Measurements from ENCODE around the gene KHDRBS2.

The KHDRBS2 gene

DNA sequence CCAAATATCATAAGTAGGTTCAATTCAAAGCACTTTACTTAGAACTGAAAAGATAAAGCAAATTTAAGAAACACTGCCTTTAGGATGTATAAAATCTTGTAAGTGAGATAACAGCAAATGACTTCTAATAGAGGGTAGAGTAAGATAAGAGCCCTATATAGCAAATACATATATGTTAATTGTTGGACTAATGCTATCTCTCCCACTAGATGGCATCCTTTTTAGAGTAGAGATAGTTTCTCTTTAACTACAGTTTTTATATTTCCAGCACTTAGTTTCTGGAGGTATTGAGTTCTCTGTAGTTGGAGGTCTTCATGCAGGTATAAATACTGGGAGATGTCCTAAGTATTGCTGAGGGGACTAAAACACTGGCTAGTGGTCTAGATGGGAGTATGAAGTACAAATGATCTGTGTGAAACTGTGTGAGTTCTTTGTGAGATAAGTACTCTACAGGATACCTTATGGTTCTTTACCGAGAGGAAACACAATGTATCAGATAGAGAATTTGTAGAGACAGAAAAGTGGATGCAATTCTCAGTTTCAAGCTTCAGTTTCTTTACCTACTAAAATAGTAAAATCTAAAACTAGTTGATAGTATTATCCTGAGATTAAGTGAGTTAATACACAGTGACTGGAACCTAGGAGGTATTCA is 399.3 kb downstream of the KHDRBS2 start:
- peak overlapping the region; percentile 53 for H3K4me2 ChIP-seq (ENCODE audit: low read length)

GRCh38 chr6:61869632-61870400 is 416.2 kb downstream of the KHDRBS2 start:
- no peak for TF ChIP-seq EZH2phosphoT487 (IDR thresholded peaks at IDR 0.05; ENCODE audit: low read depth)
- TF ChIP-seq, protein P1, sequence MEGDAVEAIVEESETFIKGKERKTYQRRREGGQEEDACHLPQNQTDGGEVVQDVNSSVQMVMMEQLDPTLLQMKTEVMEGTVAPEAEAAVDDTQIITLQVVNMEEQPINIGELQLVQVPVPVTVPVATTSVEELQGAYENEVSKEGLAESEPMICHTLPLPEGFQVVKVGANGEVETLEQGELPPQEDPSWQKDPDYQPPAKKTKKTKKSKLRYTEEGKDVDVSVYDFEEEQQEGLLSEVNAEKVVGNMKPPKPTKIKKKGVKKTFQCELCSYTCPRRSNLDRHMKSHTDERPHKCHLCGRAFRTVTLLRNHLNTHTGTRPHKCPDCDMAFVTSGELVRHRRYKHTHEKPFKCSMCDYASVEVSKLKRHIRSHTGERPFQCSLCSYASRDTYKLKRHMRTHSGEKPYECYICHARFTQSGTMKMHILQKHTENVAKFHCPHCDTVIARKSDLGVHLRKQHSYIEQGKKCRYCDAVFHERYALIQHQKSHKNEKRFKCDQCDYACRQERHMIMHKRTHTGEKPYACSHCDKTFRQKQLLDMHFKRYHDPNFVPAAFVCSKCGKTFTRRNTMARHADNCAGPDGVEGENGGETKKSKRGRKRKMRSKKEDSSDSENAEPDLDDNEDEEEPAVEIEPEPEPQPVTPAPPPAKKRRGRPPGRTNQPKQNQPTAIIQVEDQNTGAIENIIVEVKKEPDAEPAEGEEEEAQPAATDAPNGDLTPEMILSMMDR (IDR thresholded peaks at IDR 0.05; ENCODE audit: low read depth, low read length): no peak
- no peak overlapping the region for H2AFZ ChIP-seq (ENCODE audit: low read depth, low read length)
- no peaks in the 10 kb centered on the region for H4K20me1 ChIP-seq (ENCODE audit: insufficient read depth, low read length)
- no peaks in the 10 kb centered on the region for H3K36me3 ChIP-seq (replicated peaks; ENCODE audit: low read depth, low read length)
- no peak overlapping the region for H3K4me2 ChIP-seq (ENCODE audit: low read length)
- H3K27ac ChIP-seq (ENCODE audit: low read length): no peak overlapping the region
- no peaks in the 10 kb centered on the region for H3K4me1 ChIP-seq (ENCODE audit: low read length)
- no peak overlapping the region for H3K9ac ChIP-seq (ENCODE audit: low read length)
- H3K4me3 ChIP-seq (ENCODE audit: low read length): no peak overlapping the region
- H3K79me2 ChIP-seq (ENCODE audit: low read length): no peaks in the 10 kb centered on the region
- H3K9me3 ChIP-seq (ENCODE audit: insufficient read depth, low read length): no peaks in the 10 kb centered on the region
- no peaks in the 10 kb centered on the region for H3K27me3 ChIP-seq (ENCODE audit: low read depth, low read length)

More for the DNA sequence above, 399.3 kb downstream of the KHDRBS2 start:
- H3K4me3 ChIP-seq (ENCODE audit: low read length): peak overlapping the region; percentile 32
- no peaks in the 10 kb centered on the region for H3K79me2 ChIP-seq (ENCODE audit: low read length)
- TF ChIP-seq, protein P1 (IDR thresholded peaks at IDR 0.05; ENCODE audit: low read depth, low read length): peak; percentile 84
- TF ChIP-seq EZH2phosphoT487 (IDR thresholded peaks at IDR 0.05; ENCODE audit: low read depth): no peak
- peaks cover 8% of the 10 kb centered on the region for H3K4me1 ChIP-seq (ENCODE audit: low read length)
- H3K36me3 ChIP-seq (replicated peaks; ENCODE audit: low read depth, low read length): no peaks in the 10 kb centered on the region
- no peaks in the 10 kb centered on the region for H4K20me1 ChIP-seq (ENCODE audit: insufficient read depth, low read length)
- peak overlapping the region; percentile 68 for H2AFZ ChIP-seq (ENCODE audit: low read depth, low read length)
- no peak overlapping the region for H3K9ac ChIP-seq (ENCODE audit: low read length)
- H3K27ac ChIP-seq (ENCODE audit: low read length): no peak overlapping the region
- H3K9me3 ChIP-seq (ENCODE audit: insufficient read depth, low read length): no peaks in the 10 kb centered on the region
- H3K27me3 ChIP-seq (ENCODE audit: low read depth, low read length): no peaks in the 10 kb centered on the region

DNA sequence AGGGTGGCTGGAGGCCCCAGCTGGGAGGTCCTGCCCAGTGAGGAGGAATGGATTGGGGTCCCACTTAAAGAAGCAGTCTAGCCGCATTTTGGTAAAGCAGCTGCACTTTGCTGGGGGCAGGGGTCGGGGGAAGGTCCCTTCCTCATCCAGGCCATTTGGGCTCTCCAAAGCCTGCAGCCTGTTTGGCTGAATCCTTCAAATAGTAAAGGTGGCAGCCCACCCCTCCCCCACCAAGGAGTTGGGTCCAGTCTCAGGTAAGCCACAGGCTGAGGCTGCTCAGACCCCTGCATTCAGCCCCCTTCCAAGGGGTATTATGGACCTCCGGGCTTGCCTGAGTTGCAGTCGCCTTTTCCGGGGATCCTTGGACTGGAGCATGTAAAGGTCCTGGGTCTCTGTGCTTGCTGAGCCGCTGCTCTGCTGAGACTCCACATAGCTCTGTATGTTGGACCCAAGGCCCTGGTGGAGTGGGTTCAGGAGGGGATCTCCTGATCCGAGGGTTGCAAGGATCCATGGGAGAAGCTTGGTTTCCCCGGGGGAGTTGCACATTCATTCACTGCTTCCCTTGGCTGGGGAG is 417.4 kb downstream of the KHDRBS2 start:
- Histone ChIP-seq H3K4me2 (ENCODE audit: low read length) (no peak overlapping the region), H3K9ac (ENCODE audit: low read length) (no peak overlapping the region), H3K4me1 (ENCODE audit: low read length) (no peaks in the 10 kb centered on the region), H3K79me2 (ENCODE audit: low read length) (no peaks in the 10 kb centered on the region), H3K4me3 (ENCODE audit: low read length) (no peak overlapping the region), H3K27me3 (ENCODE audit: low read depth, low read length) (no peaks in the 10 kb centered on the region), H2AFZ (ENCODE audit: low read depth, low read length) (no peak overlapping the region), H3K36me3 (replicated peaks; ENCODE audit: low read depth, low read length) (no peaks in the 10 kb centered on the region), H3K9me3 (ENCODE audit: insufficient read depth, low read length) (no peaks in the 10 kb centered on the region; the same call in 1 of the 2 replicates), H3K27ac (ENCODE audit: low read length) (no peak overlapping the region), H4K20me1 (ENCODE audit: insufficient read depth, low read length) (no peaks in the 10 kb centered on the region)
- TF ChIP-seq, protein P1 (IDR thresholded peaks at IDR 0.05; ENCODE audit: low read depth, low read length): no peak
- TF ChIP-seq EZH2phosphoT487 (IDR thresholded peaks at IDR 0.05; ENCODE audit: low read depth): no peak

DNA sequence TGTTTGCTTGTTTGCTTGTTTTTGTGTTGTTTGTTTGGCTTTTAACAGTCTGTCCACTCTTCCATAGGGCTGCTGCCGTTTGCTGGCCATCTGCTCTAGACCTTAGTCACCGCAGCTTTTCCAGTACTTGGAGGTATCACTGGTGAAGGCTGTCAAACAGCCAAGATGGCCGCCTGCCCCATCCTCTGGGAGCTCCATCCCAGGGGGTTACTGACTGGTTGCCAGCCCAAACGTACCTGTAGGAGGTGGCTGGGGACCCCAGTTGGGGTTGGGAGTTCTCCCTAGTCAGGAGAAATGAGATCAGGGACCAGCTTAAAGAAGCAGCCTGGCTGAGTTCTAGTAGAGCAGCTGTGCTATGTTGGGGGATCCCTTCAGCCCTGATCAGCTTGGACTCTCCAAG is 418.4 kb downstream of the KHDRBS2 start:
- Histone ChIP-seq H3K9me3 (ENCODE audit: insufficient read depth, low read length) (no peaks in the 10 kb centered on the region; the same call in 1 of the 2 replicates), H2AFZ (ENCODE audit: low read depth, low read length) (no peak overlapping the region), H4K20me1 (ENCODE audit: insufficient read depth, low read length) (no peaks in the 10 kb centered on the region), H3K36me3 (replicated peaks; ENCODE audit: low read depth, low read length) (no peaks in the 10 kb centered on the region), H3K4me3 (ENCODE audit: low read length) (no peak overlapping the region), H3K4me2 (ENCODE audit: low read length) (no peak overlapping the region), H3K27ac (ENCODE audit: low read length) (no peak overlapping the region), H3K27me3 (ENCODE audit: low read depth, low read length) (no peaks in the 10 kb centered on the region), H3K79me2 (ENCODE audit: low read length) (no peaks in the 10 kb centered on the region), H3K4me1 (ENCODE audit: low read length) (no peaks in the 10 kb centered on the region), H3K9ac (ENCODE audit: low read length) (no peak overlapping the region)
- TF ChIP-seq EZH2phosphoT487 (IDR thresholded peaks at IDR 0.05; ENCODE audit: low read depth): no peak
